ENCODE measurements around the gene HOXA5. TPM values are rescaled to one million over a fixed set of nuclear protein-coding genes. Genes with fewer than 3 reads are reported as not detected.

Gene HOXA5
- total and polyA plus RNA-seq, 8 donors: 0.24 to 1.4 (median 0.81) TPM; not detected in 1

GRCh38 chr7:27095897-27096767 lies 47.3 kb downstream of the HOXA5 start, which contains the start of gene HOXA1:
TSS of gene HOXA1 (minus strand) at chr7:27096000. CDS start at chr7:27095912, 88 bp downstream.
- intact Hi-C loops (cut with DNase I): no loop called here
- Histone ChIP-seq H3K27me3 (peaks cover 0 to 74% (median 20%) of the 10 kb centered on the region in 4 donors), H3K36me3 (no peaks in the 10 kb centered on the region), H3K4me3 (peak within 1 kb of the TSS; percentile 24 to 51 (median 34)), H3K9me3 (no peaks in the 10 kb centered on the region), H3K27ac (peak within 1 kb of the TSS in 2 of 4 donors; percentile 47 to 60), H3K4me1 (peaks cover 0 to 8% (median 4%) of the 10 kb centered on the region in 3 donors)
- ATAC-seq (peak; percentile 35 to 78 (median 74)), DNase-seq (peak in 2 of 6 donors; percentile 55 to 63), FAIRE-seq (no peak)
- TF ChIP-seq CTCF (IDR thresholded peaks at IDR 0.05): no peak
- WGBS, 2 donors: 3 to 4% methylated on average over 65 to 68 of the region's 68 CpGs

GRCh38 chr7:27095050-27095896 lies 48.2 kb downstream of the HOXA5 start:
- ATAC-seq (no peak), DNase-seq (peak in 2 of 6 donors; percentile 14 to 39), FAIRE-seq (no peak)
- H3K9me3 ChIP-seq: no peaks in the 10 kb centered on the region
- intact Hi-C loops (cut with DNase I): no loop called here
- H3K27me3 ChIP-seq: peaks cover 0 to 73% (median 20%) of the 10 kb centered on the region in 4 donors
- TF ChIP-seq CTCF (IDR thresholded peaks at IDR 0.05): no peak
- H3K27ac ChIP-seq: no peak overlapping the region
- peaks cover 0 to 8% (median 4%) of the 10 kb centered on the region in 3 donors for H3K4me1 ChIP-seq
- 8% methylated on average over 33 of the region's 33 CpGs for WGBS, 2 donors
- H3K36me3 ChIP-seq: no peaks in the 10 kb centered on the region
- H3K4me3 ChIP-seq: peak overlapping the region in 3 of 4 donors; percentile 5 to 51 (median 36)

- 23 to 25% methylated on average over 29 of the region's 29 CpGs for WGBS, 2 donors
- no peak for FAIRE-seq
Observed at GRCh38 chr7:27094304-27095049, 49.0 kb downstream of the HOXA5 start.

More at GRCh38 chr7:27094304-27095049, 49.0 kb downstream of the HOXA5 start:
- Histone ChIP-seq H3K4me1 (peaks cover 0 to 3% (median 2%) of the 10 kb centered on the region in 3 donors), H3K27me3 (peaks cover 0 to 65% (median 15%) of the 10 kb centered on the region in 4 donors), H3K27ac (no peak overlapping the region), H3K9me3 (no peaks in the 10 kb centered on the region), H3K4me3 (no peak overlapping the region), H3K36me3 (no peaks in the 10 kb centered on the region)
- ATAC-seq (no peak), DNase-seq (no peak)
- no peak for TF ChIP-seq CTCF (IDR thresholded peaks at IDR 0.05)
- intact Hi-C loops (cut with DNase I): no loop called here
